Activated CD4-positive, alpha-beta T cell treated with anti-CD3 and anti-CD28 coated beads, Interleukin-2, amount 50 U/mL, for 16 hours (primary cell): ENCODE measurements around the gene HSPG2.

Experiments
- DNase-seq: peaks from one replicate; pipeline ENCODE4 v3.0.0-alpha.2; 2020

The HSPG2 gene

GRCh38 chr1:21859669-21860179, 77.4 kb downstream of the HSPG2 start:
- no peak for DNase-seq

GRCh38 chr1:21857840-21858670, 79.1 kb downstream of the HSPG2 start:
- DNase-seq: no peak

DNA sequence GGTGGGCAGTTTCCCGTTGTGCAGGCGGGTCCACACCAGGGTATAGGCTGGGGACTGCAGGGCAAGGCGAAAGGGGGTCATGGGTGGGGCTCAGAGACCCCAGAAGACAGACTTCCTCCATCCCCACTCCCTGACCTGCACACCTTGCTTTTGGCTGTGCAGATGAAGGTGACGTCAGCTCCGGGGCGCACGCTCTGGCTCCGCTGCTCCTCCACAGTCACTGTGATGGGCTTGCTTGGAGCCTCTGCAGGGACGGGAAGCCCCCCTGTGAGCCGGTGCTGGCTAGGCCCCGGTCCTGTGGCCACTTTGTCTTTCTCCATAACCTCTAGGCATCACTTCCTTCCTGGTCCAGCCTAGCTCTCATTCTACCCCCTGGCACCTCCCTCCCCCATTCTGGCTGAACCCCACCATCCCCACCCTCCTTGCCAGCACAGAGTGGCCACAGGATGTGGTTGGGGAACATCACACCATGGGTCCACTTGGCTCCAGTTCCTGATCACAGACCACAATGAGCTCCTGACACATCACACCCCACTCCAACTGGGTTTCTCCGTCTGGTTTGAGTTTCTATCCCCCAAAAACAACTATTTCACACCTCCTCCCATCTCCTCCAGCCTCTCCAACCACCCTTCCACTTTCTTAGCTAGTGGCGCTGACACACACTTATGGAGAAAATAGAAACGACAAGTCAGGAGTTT, 79.8 kb downstream of the HSPG2 start:
- DNase-seq: no peak

GRCh38 chr1:21855257-21856096, 81.6 kb downstream of the HSPG2 start:
- DNase-seq: no peak

- no peak for DNase-seq
These were observed 82.4 kb downstream of the HSPG2 start for GRCh38 chr1:21854751-21855131.

DNA sequence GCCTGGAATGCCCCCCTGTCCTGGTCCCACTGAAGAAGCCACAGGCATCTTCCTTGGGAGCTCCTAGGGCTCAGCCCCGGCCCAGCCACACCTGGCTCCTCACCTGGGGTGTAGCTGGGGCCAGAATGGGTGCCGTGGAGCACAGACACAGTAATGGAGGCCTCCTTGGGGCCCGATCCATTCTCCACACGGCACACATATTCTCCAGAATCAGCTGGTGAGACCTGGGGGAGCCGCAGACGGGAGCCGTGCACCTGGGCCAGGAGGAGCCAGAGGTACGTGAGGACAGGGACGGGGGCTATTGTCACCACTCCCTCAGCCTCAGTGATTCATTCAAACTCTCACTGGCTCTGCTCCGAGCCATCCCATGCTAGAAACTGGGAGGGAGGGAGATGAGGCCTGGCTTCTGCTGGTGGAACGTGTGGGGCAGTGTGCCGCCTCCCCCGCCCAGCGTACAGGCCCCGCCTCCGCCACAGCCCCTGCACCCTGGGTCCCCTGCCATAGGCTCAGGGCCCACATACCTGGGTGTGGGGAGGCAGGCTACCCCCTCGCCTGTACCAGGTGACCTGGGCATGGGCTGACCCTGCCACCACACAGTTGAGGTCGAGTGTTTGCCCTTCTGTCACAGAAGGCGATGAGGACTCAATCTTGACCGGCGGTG, 82.9 kb downstream of the HSPG2 start:
- DNase-seq: no peak

DNA sequence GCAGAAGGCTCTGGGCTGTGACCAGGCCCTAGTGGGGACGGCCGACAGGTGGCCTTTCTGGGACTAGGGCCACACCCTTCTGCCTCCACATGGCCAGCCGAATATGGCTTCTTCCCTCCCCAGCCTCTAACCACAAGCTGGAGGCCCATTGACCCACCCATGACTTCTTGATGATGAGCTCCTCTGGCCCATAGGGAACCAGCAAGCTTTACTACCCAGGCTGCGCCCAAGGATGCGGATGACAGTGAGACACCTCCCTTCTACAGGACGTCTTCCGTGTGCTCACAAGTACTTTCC, 84.0 kb downstream of the HSPG2 start:
- DNase-seq: no peak

- DNase-seq: peak; percentile 39
These were observed 84.6 kb downstream of the HSPG2 start for GRCh38 chr1:21852282-21853130.

DNA sequence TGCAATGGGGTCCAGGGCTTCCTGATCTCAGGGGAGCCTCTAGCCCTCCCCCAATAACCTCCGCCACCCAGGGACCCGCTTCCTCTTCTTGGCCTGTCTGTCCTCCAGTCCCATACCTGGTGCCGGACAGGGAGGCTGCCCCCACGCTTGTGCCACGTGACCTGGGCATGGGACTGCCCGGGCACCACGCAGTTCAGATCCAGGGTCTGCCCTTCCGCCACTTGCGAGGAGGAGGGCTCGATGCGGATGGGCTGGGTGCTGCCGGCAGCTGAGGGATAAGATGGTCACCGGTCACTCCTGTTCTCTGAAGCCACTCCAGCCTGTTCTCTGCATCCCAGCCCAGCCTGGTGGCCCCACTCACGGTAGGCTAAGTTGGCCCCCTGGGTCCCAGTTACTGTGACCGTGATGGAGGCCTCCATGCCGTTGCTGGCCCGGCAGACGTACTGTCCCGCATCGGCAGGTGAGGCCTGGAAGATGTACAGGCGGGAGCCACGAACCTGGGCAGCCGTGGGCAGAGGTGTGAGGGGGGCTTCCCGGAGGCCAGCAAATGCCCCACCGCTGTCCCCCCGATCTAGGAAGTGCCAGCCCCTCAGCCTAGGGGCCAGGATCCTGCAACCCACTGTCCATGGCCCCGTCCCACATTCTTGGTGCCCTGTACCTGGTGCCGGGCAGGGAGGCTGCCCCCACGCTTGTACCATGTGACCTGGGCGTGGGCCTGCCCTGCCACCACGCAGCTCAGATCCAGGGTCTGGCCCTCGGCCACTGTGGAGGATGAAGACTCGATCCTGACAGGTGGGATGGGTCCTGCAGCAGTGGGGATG, 85.5 kb downstream of the HSPG2 start:
- no peak for DNase-seq

- DNase-seq: no peak
These were observed 87.1 kb downstream of the HSPG2 start for GRCh38 chr1:21849909-21850576.

GRCh38 chr1:21848524-21849174, 88.5 kb downstream of the HSPG2 start:
- DNase-seq: no peak

DNA sequence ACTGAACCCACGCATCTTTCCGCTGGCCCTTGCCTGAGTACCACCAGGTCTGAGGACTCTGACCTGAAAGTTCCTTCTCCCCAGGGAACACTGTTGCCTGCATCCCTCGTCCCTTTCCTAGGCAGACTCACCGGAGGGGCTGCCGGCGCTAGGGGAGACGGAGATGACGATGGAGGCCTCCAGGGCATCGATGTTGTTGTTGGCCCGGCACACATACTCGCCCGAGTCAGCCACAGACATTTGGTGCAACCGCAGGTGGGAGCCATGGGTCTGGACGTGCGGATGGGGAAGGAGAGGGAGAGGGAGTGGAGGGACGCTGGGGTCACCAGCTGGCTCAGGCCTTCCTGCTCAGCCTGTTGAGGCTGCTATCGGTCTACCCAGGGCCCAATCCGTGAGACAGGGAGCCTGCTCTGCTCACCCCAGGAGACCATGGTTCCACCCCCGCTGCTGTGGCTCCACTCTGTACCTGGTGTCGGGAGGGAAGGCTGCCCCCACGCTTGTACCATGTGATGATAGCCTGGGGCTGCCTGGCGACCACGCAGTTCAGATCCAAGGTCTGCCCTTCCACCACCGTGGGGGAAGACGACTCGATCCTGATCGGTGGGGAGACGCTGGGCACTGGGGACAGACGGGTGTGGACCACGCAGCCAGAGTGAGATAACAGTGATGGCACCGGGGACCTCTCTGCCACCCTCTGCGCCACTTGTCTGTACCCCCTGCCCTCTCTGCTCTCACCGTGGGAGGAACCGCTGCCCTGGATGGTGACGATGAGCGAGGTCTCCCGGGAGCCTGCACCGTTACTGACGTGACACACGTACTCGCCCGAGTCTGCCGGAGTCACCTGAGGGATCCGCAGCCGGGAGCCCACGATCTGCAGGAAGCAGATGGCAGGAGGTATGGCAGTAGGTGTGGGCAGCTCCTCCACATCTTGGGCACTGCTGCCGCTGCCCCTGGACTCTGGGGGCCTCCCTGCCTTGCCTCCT, 89.6 kb downstream of the HSPG2 start:
- no peak for DNase-seq

DNA sequence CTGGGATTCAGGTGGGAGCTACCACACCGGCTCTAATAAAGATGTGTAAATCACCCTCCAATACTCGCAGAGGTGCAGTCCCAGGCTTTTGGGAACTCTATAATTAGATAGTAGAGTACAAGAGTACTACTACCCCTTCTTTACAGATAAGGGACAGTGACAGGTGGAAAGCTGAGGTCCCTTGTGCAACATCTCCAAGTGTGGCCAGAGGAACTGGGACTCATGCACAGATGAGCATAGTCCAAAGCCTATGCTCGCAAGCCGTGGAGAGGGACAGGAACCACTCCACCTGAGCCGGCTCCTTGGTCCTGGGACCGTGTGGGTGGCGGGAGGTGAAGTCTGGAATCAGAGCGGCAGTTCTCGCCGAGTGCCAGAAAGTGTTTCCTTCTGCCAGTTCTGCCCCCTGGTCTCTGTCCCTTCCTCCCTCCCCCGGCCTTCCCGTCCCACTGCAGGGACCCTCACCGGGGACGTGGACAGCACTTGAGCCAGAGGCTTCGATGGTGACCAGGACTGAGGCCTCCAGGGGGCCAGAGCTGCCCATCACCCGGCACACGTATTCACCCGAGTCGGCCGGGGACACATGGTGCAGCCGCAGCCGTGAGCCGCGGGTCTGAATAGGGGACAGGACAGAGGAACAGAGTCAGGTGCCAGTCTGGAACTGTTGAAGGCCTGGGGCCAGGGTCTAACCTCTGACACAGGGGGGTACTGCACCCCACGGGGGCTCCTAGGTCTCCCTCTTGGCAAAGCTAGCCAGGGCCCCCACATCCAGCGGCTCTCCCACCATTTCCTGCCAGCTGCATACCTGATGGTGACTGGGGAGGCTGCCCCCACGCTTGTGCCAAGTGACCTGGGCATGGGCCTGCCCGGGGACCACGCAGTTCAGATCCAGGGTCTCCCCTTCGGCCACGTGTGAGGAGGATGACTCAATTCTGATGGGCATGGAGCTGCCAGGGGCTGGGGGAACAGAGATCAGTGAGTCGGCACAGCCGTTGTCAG, 91.2 kb downstream of the HSPG2 start:
- DNase-seq: no peak

GRCh38 chr1:21843996-21844395, 93.1 kb downstream of the HSPG2 start:
- DNase-seq: no peak

DNA sequence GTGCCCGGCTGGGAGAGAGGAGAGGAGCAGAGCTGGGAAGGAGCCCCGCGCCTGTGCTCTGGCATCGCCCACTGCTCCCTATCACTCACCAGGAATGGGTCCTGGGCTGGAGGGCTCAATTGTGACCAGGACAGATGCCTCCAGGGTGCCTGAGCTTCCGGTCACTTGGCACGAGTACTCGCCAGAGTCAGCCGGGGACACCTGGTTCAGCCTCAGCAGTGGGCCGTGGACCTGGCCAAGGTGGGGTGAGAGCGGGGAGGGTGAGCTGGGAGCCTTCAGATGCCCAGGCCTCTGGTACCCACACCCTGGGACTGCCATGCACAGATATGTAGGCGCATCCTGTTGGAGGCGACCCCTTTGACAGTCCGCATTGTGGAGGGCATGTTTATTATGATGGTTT, 93.9 kb downstream of the HSPG2 start:
- no peak for DNase-seq

DNA sequence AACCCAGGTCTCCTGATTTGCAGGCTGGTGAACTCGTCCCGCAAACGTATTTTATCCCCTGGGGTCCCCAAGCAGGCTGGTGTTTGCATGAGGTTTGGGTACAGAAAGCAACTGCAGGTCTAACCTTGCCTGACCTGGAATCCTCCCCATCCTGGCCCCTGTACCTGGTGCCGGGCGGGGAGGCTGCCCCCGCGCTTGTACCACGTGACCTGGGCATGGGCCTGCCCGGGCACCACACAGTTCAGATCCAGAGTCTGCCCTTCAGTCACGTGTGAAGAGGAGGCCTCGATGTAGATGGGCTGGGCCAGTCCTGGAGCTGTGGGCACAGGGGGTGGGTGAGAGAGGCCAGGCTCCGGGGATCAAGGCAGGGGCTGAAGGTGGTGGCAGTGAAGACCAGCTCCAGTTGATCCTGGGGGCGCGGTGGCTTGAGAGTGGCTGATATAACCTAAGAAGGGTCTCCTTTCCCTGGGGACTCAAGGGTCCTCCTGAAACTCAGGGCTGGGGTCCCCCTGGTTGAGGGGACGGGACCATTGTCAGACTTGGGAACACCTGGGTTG, 94.4 kb downstream of the HSPG2 start:
- DNase-seq: no peak

DNA sequence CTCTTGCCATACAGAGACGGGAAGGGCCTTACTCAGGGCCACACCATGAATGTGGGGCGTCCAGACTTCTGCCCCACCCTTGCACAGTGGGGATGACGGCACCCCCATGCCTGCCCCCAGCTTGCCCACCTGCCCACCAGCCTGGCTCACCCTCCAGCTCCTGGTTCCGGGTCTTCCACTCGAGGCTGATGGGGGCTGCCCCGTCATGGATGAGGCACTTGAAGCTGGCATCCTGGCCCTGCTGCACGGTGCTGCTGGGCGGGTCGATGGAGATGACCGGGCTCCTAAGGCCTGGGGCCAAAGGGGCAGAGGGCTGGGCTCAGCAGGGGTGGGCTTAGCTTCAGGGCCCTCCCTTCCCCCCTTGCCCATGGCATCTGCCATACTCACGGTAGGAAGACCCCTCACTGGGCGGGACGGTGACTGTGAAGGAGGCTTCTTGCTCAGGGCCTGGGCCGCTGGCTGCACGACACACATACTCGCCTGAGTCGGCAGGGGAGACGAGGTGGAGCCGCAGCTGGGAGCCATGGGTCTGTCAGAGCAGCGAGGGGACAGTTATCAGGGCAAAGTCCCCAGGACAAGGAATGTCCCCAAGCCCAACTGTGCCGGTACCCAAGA, 95.2 kb downstream of the HSPG2 start:
- no peak for DNase-seq
